ENCODE data around the gene DAPK1.

DNA sequence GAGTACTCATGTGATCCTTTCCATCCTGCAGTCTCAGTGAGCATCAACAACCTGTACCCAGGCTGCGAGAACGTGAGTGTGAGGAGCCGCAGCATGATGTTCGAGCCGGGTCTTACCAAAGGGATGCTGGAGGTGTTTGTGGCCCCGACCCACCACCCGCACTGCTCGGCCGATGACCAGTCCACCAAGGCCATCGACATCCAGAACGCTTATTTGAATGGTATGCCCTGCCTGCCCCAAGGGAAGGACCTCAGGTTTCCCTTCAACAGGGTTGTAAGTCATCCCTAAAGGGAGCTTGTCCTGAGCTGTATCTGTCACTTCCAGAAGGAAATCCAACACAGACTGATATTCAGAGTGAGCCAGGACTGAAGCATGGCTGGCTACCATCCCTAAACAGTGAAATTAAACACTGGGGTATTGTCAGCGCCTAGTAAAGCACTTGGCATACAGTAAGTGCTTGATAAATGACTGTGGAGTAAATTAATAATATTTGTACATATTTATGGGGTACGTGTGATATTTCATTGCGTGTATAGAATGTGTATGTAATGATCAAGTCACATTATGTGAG, 188.9 kb downstream of the DAPK1 start:
- TF ChIP-seq POLR2A (IDR thresholded peaks at IDR 0.05; ENCODE audit: low read depth, low read length) = no peak
- no peak for TF ChIP-seq POLR2AphosphoS5 (IDR thresholded peaks at IDR 0.05; ENCODE audit: low read depth, low read length)
- TF ChIP-seq PAX5 (IDR thresholded peaks at IDR 0.05; ENCODE audit: insufficient read depth, low read length, severe bottlenecking) = no peak
- no peak for TF ChIP-seq SPI1 (IDR thresholded peaks at IDR 0.05; ENCODE audit: low read depth, low read length)
- no peak for TF ChIP-seq TAF1 (IDR thresholded peaks at IDR 0.05; ENCODE audit: low read depth, low read length)
- no peak for TF ChIP-seq POU2F2 (IDR thresholded peaks at IDR 0.05; ENCODE audit: low read depth, low read length)

Measured in GM12891 (cell line).